HCEC 1CT (cell line): ENCODE results near the gene TPRG1.

Experiments used
- DNase-seq: peaks from one replicate; pipeline ENCODE4 v3.0.0-alpha.2; 2017

The TPRG1 gene

DNA sequence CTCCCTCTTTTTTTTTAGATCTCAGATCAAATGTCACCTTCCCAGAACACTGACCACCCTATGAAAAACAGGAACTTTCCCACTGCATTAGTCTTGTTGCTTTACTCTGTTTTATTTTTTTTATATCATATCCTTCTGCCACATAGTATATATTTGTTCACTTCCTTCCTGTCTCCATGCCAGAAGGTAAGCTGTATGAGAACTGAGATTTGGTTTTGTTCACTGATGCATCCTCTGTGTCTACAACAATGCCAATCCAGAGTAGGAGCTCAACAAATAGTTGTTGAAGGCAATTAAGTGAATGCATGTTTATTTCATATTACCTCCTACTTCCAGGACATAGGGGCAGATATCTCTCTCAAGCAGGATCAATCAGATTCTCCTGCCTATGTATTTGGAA lies 114.4 kb downstream of the TPRG1 start:
- no peak for DNase-seq

DNA sequence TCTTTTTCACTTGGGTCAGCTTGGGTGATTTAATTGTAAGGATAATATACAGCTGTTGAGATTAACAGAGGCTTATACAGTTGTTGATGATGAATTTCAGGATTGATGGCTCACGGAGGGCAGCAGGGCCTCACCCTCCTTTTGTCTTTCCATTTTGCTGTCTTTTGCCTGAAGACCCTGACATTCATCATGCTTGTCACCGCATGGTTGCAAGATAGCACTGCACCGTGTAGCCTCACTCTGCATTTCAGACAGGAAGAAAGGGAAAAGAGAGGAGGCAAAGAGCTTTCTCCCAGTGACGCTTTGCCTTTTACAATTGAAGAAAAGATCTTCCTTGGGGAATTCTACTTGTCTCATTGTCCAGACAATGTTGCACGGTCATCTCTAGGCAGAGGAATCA lies 115.1 kb downstream of the TPRG1 start:
- no peak for DNase-seq

DNA sequence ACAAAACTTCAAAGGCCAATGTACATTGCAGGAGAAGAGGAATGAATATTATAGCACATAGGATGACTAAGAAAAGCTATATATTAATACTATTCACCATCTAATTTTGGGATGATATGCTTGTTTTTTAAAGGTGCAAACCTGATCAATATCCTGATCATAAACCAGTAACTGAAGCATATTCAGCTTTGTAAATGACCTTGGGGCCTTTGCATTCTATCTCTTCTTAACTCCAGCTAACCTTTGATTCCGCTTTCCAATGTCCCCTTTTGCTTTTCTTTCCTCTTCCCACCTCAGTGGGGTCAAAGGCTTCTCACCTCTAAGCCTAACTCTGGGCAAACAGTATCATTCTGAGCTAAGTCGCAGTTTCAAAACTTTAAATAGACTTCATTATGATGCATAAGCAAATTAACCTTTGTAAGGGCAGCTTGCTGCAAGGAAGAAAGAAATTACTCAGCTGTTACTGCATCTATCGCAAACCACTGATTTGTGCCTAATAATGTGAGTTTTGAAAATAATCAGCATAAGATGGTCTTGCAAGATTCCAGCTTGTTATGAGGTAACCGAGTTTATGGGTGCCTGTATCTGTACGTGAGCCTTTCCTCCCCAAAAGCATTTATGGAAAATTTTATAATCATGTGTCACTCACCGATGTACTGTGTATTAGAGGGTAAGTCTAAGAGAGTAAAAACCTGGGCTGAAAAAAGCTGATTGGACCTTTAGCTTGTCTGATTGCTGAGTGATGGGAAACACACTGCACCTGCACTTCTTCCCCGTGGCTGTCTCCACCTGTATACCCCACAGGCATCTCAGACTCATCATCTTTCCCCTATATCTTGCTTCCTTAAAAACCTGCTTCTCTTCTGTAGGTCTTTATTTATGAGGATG lies 116.8 kb downstream of the TPRG1 start:
- no peak for DNase-seq

DNA sequence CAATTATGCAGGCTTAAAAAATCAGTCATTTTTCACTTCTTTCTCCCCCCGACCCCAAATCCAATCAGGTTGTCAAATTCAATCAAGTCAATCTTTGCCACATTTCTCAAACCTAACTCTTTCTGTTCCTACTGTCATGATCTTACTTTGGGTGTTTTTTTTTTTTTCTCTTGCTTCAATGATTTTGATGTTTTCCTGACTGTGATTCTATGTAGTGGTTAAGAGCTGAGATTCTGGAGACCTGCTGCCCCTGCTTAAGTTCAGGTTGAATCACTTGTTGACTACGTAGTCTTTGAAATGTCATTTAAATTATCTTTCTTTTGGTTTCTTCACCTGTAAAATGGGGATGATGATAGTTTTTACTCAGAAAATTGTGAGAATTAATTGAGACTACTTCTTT lies 117.5 kb downstream of the TPRG1 start:
- DNase-seq: no peak

DNA sequence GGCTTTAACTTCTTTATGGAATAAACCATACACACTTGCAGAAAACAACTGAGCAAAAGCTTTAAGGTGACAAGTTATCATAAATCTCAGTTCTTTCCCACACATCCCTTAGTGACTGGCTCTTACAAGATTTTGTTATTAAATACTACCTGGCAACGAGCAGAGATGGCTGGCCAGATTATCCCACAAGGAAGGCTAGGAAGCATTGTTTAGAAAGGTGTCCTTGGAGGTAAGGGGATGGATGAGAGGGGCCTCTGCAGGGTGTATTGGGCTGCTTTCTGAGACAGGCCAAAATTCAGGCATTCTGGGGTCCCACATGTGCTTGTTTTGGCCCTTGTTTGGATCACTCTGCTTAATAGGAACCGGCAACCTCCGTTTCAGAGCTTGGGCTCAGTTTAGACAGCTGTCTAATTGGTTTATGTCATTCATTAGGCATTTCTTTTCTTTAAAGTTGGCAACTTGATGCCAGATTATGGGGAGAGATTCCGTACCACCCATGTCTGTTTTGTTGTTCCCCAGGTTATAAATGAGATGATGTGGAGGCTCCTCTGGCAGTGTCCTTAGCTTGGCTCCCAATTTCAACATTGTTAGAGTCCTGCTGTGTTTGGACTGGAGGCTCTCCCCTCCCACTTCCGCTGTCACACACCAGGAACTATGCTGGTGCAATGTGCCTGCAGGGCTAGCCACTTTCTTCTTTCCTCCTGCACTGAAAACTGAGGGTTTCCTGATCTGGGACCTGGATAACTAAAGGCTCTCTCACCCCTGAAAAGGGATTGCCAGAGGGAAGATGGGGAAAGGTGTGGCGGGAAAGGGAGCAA lies 121.1 kb downstream of the TPRG1 start:
- no peak for DNase-seq

DNA sequence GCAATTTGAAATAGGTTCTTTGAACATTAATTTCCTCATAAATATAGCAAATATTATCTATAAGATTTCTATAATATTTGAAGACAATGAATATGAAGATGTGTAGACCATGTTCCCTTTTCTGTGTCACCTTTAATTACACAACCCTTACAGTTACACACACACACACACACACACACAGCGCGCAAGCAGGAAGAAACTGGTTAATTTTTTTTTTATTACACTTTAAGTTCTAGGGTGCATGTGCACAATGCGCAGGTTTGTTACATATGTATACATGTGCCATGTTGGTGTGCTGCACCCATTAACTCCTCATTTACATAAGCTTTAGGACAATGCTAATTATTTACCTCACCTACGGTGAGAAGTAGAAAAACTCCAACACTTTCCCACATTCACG lies 122.9 kb downstream of the TPRG1 start:
- DNase-seq: no peak

DNA sequence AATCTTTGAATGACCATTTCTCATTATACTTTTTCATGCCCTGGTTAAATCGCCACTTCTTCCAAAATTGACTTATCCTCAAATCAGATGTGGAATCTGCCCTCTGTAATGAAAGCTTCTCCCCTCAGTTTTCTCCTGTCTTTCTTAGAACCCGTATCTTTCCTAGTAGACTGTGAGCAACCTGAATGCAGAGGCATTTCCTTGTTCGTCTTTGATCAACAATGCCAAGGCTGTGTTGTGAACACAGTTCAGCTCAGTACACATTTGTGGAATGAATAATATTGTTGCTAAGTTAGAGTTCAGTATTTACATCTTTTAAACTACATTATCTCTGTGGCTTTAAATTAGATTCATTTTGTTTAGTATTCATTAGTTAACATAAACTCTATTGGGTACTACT lies 123.3 kb downstream of the TPRG1 start:
- no peak for DNase-seq

- no peak for DNase-seq
Measured at GRCh38 chr3:189297932-189298331, 126.2 kb downstream of the TPRG1 start.

DNA sequence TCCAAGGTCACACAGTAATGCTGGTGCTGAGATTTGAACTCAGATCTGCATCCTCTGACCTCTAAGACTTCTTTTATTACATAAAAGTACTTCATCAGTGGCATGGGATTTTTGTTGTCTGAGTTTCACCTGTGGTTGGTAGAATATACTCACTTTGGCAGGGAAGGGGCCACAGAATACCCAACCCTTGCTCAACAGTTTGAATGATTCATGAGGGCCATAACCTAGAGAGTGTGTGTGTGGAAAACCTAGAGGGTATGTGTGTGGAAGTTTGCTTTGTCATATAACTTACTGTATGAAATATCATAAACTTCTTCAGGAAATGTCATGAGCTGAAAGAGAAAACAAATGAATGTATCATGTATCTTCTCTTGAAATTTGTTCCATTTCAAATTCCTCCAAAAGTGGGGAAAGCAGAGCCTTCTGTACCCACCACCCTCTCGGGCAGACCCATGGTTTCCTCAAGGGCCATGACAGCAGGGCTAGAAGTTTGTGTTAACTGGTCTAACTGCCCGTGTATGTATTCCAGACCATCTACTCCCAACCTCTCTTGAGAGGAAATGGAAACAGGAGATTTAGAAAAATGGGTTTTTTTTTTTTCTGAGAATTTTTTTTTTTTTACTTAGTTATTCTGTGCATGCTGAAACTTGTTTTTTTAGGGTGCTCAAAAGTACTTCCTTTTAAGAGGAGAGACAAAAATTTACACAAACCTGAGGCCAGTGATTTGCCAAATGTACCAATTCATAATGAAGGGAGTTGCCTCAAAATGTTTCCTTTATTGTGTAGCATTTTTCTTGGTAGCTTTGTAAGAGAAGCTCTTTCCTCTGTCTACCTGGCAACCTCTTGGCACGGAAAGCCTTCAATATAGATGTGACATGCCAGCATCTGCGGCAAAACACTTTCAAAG lies 127.0 kb downstream of the TPRG1 start:
- no peak for DNase-seq

- no peak for DNase-seq
Measured at GRCh38 chr3:189300345-189300744, 128.6 kb downstream of the TPRG1 start.

- DNase-seq: no peak
Measured at GRCh38 chr3:189301479-189301878, 129.7 kb downstream of the TPRG1 start.

DNA sequence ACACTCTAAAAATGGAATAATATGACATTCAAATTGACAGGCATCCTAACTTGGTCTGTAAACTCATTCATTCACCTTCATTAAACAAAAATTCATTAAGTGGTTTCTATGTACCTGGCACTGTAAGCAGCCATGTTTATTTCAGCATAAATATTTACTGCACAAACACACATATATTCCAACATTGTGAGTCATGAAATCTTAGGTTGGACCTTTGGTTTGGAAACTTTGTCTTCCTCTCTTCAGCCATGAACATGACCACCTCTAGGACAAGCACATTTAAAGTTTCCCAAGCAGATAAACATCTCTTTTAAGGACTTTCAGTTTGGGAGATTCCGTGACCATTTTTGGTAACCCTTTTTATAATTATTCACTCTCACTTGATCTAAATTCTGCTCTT lies 131.8 kb downstream of the TPRG1 start:
- DNase-seq: no peak

DNA sequence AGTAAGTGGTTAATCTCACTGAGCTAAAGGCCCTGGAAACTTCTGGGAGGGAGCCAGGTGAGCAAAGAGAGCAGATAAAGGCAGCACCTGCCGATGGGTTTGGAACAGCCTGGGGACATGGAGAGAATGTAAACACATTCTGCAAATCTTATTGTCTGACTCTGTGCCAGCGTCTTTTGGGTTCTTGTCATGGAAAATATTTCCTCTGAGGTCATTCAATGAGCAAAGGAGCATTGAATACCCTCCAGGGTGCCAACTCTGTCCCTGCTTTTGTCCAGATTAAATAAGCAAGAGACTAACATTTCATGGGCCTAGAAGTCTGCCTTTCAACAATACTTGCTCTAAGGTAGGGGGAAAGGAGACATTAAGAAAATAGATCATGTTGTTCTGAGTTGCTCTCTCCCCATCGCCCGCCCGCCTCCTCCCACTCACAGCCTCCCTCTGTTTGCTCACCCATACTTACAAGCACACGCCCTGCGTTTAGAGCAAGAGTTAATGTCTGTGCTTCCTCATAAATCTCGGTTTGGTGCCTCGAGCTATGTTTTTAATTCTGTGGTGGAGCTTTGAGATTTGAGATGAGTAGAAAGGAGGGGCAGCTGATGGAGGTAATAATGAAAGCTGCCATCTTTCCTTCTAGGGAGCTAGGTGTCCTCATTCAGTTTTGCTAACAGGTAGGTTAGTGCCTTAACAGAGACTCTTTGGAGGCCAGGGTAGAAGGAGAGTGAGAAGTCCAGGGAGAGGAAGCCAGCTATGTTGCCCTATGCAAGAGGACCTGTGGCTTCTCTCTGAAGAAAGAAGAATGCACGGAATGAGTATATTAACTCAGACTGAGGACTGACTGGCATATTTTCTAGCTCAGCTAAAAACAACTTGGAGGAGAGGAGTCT lies 132.9 kb downstream of the TPRG1 start:
- DNase-seq: no peak

DNA sequence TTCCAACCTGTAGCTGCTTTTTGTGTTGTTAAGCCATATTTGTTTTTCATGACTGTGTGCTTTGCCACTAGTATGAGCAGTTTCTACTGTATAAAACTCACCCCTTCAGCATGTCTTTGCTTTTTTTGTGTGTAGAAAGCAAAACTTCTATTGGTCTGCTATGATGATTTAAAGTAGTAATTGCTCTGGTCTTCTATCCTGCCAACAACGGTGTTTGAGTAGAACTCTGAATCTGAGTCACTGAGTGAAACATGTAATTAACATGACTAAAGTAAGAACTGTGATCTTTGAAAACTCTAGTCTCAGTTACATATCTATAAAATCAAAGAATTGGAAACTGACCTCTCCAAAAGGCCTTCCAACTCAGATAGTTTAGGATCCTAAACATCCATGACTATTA lies 133.6 kb downstream of the TPRG1 start:
- no peak for DNase-seq

GRCh38 chr3:189307963-189308362 lies 136.2 kb downstream of the TPRG1 start:
- DNase-seq: no peak

DNA sequence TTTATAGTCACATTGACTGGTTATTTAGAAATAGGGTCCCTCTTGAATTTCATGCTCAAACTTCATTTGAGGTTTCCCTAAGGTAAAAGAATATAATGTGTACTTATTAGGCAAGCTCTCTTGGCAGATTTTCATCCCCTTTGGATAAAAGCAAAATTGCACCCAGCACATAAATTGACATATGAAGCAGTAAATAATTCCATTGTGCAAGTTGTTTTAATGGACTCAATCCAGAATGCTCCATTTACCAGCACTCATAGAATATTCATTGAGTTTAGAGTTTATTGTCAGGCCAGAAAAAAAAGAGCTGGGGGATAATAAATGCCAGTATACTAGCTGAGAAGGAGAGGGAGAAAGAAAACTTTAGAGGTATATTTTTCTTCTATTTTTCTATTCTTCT lies 136.8 kb downstream of the TPRG1 start:
- no peak for DNase-seq

DNA sequence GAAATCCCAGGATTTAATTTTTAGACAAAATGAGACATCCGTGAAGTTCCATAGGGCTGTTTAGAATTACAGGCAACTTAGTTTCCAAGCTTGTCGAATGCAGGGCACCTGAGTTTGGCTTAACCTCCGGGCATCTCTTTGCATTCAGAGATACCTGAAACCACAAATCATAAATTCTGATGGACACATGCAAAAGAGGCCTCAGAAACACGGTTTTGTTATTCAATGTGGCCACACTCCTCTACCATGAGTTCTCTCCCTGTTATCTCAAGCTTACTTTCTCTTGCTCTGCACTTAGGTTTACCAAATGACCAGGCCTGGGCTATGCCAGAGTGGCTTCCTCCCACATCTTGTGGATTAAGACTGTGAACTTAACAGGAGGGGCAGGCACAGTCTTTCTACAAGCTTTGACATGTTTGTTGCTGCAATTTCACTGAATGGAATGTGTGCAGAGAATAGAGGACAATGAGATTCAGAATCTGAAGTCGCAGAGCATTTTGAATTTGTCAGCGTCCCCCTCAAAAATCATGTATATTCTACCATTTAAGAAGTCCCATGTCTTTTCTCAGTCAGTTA lies 137.7 kb downstream of the TPRG1 start:
- no peak for DNase-seq

- DNase-seq: no peak
Measured at GRCh38 chr3:189311521-189311920, 139.8 kb downstream of the TPRG1 start.

DNA sequence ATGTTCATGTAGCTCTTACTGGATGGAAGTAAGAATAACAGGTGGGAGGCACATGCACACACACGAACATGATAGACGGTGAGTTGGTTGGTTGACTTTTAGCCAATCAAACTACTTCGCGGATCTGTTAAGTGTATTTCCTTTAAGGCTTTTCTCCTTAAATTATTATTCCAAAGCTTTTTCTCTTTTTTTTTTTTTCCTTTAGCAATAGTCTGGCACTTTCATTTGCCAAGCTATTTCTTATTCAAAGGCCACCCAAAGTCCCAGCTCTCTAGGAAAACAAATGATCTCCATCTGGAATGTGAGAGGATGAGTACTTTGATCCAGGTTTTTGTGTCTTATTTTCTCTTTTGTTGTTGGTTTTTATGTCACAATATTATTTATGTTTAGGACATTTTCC lies 141.1 kb downstream of the TPRG1 start:
- no peak for DNase-seq

GRCh38 chr3:189316296-189317019 lies 144.7 kb downstream of the TPRG1 start:
- no peak for DNase-seq

DNA sequence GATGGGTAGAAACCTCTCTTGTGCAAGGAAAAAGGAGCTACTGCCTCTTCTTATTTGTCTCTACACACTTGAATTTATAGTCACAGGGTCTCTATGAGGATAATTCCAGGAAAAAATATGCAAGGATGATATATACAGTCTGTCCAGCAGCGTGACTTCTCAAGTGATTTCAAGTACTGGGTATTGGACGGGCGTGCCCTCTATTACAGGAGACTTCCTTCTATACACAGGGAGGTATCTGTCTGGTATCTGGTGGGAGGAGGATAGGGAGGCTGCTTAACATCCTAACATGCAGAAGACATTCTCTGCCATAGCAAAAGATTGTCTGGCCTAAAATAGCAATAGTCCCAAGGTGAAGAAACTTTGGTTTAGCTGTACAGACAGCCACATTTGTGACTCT lies 146.1 kb downstream of the TPRG1 start:
- no peak for DNase-seq
